Jurkat, Clone E6-1 (cell line): ENCODE measurements around the gene MANBA.

ENCODE experiments used
- DNase-seq: peaks from one replicate; pipeline ENCODE4 v3.0.0-alpha.2; 2011; ENCODE audit warnings: low read depth, low spot score
- H3K4me3 ChIP-seq: 2 replicates; pipeline ENCODE4 v1.5.1; 2011; ENCODE audit warnings: mild to moderate bottlenecking, low read length, control low read depth, moderate library complexity

MANBA gene

GRCh38 chr4:102606261-102606660, 154.5 kb downstream of the MANBA start:
- no peak overlapping the region for H3K4me3 ChIP-seq
- DNase-seq = no peak

DNA sequence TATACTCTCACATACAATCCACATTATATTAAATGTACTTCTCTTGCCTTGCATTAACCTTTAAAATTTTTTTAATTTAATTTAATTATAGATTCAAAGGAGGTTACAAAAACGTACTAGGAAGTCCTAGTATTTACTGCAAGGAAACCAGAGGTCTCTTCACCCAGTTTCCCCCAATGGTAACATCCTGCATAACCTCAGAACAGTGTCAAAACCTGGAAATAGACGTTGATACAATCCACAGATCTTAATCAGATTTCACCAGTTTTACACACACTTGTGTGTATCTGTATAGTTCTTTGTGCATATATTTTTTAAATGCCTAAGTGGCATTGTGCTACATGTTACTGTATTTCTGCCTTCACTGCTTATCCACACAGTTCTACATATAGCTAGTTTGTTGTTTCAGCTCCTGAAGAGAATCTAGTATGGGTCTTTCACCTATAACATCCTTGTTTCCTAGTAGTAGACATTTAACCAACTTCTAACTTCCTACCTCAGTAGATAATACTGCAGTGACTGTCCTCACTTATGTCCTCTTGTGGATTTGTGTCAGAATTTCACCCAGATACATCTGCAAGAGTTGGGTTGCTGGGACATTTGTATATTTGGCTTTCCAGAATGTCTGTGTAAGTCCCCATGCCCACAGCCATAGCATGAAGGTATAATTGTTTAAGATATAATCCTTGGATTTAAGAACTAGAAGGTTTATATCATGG, 156.4 kb downstream of the MANBA start:
- no peak overlapping the region for H3K4me3 ChIP-seq
- no peak for DNase-seq

DNA sequence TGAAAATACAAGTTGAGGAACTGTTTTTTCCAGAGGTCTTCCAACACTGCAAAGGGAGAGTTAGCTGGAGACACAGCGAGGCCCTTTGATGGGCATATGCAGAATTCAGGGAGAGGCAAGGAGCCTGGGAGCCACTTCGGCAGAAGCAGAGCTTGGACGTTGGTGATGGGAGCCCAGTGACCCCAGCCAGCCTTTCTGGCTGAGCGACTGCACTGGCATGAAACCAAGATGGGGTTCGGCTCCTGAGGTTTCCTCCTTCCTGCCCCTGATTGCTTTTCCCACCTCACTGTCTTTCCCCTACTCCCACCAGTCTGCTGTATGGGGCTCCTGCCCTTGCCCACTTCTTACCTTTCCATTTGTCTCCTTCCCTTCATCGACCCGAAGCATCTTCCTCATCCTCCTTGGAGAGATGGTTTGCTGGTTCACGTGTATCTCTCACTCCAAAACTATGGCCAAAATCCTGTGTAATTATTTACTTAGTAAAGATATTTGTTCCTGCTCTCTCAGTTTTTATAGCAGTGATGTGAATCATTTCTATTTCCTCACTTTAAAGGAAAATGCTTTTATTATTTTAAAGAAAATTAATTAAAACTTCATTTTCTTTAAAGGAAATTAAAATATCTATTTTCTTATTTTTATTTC, 159.1 kb downstream of the MANBA start:
- no peak for DNase-seq

DNA sequence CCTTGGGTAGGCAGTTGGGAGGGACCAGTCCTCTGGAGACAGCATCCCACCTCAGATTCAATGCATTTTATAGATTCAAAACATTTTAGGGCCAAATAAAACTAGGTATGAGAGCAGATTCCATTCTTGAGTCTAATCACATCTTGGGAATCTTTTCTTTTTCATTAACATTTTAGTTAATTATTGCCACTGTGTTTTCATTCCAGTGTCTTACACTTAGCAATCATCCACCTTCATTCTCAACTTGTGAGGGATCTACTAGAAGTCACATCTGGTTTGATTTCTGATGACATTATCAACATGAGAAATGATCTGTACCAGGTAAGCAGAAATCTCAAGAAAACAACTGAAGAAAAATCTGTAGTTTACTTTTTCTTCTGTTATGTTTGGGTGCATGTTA, 160.1 kb downstream of the MANBA start:
- DNase-seq = no peak
- no peak overlapping the region for H3K4me3 ChIP-seq

More for the DNA sequence above, 159.1 kb downstream of the MANBA start:
- no peak overlapping the region for H3K4me3 ChIP-seq

GRCh38 chr4:102599886-102600285, 160.9 kb downstream of the MANBA start:
- no peak overlapping the region for H3K4me3 ChIP-seq
- DNase-seq = no peak

DNA sequence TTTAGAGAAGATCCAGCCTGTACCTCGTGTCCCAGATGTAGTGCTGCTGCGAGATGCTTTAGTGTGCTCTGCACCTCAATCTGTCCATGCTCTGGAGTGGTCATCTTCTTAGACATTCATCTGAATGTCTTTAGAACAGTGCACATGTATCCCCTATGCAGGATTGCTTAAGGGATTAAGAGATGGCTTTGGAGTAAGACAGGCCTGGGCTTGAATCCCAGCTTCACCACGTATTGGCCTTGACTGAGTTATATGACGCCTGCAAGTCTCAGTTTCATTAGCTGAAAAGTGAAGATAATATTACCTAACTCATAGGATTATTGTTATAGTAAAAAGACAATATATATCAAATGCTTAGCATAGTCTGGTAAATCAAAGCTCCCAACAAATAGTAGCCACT, 161.3 kb downstream of the MANBA start:
- no peak for DNase-seq
- H3K4me3 ChIP-seq = no peak overlapping the region

GRCh38 chr4:102598762-102599374, 161.9 kb downstream of the MANBA start:
- DNase-seq = no peak
- no peak overlapping the region for H3K4me3 ChIP-seq

- DNase-seq = peak; percentile 98
- H3K4me3 ChIP-seq = no peak overlapping the region; the same call in 1 of the 2 replicates
Observed at GRCh38 chr4:102598086-102598761, 162.5 kb downstream of the MANBA start.

DNA sequence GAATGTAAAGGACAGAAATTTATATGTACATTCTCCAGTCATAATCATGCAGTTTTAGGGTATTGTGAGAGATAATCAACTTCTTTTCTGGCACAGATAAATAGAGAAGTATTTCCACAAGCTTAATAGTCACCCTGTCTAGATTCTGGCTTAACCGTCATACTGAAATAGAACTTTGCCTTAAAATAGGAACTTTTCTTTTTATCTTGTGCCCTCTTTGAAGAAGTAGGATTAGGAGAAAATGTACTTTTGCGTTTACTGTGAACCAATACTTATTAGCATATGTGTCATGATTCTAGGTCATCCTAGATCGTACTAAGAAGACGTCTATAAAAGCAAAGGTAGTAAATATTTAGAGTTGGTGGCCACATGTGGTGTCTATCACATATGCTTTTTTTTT, 164.2 kb downstream of the MANBA start:
- no peak for DNase-seq
- H3K4me3 ChIP-seq = no peak overlapping the region

- DNase-seq = no peak
- H3K4me3 ChIP-seq = no peak overlapping the region
Observed at GRCh38 chr4:102594000-102594399, 166.8 kb downstream of the MANBA start.

DNA sequence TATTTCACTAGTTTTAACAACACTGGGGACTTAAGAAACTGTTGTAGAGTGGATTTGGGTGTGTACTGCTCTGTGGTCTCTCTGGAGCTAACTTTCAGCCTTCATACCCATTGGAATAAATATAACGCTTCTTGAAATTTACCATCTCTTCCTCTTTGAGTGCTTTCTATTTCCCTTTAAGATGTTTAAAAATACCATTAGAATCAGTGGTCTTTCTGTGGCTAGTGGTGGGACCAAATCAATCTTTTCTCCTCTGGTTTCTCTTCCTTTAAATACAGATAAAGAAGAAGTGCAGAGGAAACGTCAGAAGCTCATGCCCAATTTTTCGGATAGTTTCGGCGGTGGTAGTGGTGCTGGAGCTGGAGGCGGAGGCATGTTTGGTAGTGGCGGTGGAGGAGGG, 167.6 kb downstream of the MANBA start:
- DNase-seq = no peak
- H3K4me3 ChIP-seq = no peak overlapping the region

DNA sequence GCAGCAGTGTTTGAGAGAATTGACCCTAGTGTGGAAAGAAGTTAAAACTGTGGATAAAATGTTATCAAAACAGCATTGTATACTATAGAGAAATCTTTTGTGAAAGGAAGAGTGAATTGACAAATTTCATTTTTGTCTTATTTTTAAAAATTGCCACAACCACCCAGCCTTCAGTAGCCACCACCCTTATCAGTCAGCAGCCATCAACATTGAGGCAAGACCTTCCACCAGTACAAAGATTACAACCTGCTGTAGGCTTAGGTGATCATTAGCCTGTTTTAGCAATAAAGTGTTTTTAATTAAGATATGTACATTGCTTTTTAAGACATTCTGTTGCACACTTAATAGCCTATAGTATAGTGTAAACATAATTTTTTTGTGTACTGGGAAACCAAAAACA, 168.5 kb downstream of the MANBA start:
- H3K4me3 ChIP-seq = no peak overlapping the region
- DNase-seq = no peak

GRCh38 chr4:102589743-102590142, 171.0 kb downstream of the MANBA start:
- H3K4me3 ChIP-seq = no peak overlapping the region
- no peak for DNase-seq

GRCh38 chr4:102586644-102587021, 174.1 kb downstream of the MANBA start:
- no peak overlapping the region for H3K4me3 ChIP-seq
- no peak for DNase-seq

DNA sequence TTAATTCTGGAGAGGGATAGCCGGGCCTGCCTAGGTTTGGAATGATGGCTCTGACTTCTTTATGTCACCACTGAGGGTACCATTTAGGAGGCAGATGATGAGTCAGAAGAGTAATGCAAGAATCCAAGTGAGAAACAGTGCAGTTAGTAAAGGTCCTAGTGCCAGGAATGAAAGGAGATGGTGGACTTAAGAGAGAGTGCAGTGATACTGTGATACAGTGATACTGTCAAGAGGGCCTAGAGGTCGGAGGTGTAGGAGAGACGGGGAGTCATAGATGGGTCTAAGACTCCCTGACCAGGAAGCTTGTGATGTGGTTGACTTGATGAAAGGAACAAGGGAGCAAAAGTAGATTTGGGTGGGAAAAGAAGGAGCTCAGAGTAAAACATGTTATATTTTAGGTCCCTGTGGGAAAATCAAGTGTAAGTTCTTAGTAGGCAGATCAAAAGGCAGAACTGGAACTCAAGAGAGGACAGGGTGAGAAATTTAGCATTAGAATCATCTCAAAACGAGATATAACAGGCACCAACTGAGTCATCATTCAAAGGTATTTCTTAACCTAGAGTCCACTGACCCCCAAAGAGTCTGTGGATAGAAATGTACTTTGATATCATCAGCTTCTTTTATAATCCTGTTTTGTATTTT, 174.6 kb downstream of the MANBA start:
- no peak overlapping the region for H3K4me3 ChIP-seq

DNA sequence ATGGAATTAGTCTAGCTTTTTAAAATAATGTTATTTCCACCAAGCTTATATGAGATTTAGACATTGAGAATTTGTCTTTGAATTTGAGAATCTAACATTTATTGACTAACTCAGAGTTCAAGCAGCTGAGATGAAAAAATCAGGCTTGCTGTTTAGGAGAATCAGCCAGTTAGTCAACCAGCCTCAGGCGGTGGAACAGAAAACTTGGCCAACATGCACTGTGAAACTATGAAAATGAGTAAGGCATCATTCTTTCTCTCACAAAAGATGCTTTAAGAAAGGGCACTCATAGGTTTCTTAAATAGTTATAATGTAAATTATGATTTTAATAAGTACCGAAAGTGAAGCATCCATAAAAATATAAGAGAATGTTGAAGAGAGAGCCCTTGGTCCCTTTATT, 175.4 kb downstream of the MANBA start:
- H3K4me3 ChIP-seq = no peak overlapping the region
- DNase-seq = no peak

More for the DNA sequence above, 174.6 kb downstream of the MANBA start:
- no peak for DNase-seq

GRCh38 chr4:102584091-102584490, 176.7 kb downstream of the MANBA start:
- no peak for DNase-seq
- no peak overlapping the region for H3K4me3 ChIP-seq
